IPS DF 6.9 (cell line): ENCODE measurements around the gene NELFCD.
"Not testable (repeated sequence)": the region's sequence is repeated elsewhere in the genome, so short reads cannot be mapped to it uniquely, and the experiment has no call there.

Experiments used
- DNase-seq: peaks from one replicate; pipeline ENCODE4 v3.0.0-alpha.2; 2013; ENCODE audit warnings: low read depth, low spot score
- H3K27ac ChIP-seq: one replicate; pipeline ENCODE4 v1.5.1; 2013; ENCODE audit warnings: low read length, control low read depth
- H3K27me3 ChIP-seq: 2 replicates; pipeline ENCODE4 v1.6.1; 2013; ENCODE audit warnings: mild to moderate bottlenecking, low read length; ENCODE audit not compliant: control insufficient read depth, insufficient read depth
- H3K36me3 ChIP-seq: 2 replicates; pipeline ENCODE4 v1.6.1; 2013; ENCODE audit warnings: low read length; ENCODE audit not compliant: control insufficient read depth, insufficient read depth
- H3K4me1 ChIP-seq: 2 replicates; pipeline ENCODE4 v1.6.1; 2013; ENCODE audit warnings: low read length; ENCODE audit not compliant: control insufficient read depth, insufficient read depth
- H3K4me3 ChIP-seq: 2 replicates; pipeline ENCODE4 v1.5.1; 2013; ENCODE audit warnings: mild to moderate bottlenecking, low read length
- H3K9me3 ChIP-seq: 2 replicates; pipeline ENCODE4 v1.6.1; 2013; ENCODE audit warnings: low read length, inconsistent platforms; ENCODE audit not compliant: control insufficient read depth, insufficient read depth
- WGBS: extraction: QIAGEN DNeasy Blood & Tissue Kit; methylation state at CpG from one replicate; pipeline ENCODE4 v1.1.7; 2013; ENCODE audit warnings: mixed read lengths, missing lambda C conversion rate; ENCODE audit not compliant: insufficient read length, insufficient coverage; 5-methylcytosine and 5-hydroxymethylcytosine counted together

NELFCD gene

DNA sequence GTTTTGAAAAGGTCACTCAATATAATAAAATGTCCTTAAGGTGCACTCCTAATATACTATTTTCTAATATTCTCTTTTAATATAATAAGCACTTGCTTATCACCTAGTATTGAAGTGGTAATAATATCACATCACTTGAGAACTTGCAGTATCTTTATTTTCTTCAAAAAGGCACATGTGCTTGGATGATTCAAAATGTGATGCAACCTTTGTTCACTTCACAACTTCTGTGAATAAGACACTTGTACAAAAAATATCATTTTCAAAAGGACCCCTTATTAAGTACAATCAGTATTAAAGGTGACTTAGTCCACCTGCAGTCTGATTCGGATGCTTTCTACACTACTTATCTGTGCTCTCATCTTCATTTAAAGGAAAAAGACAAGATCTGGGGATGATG is 58.2 kb downstream of the NELFCD start:
- no CpG with 5 or more reads among the region's 1 CpG for WGBS
- no peaks in the 10 kb centered on the region for H3K9me3 ChIP-seq
- no peaks in the 10 kb centered on the region for H3K27me3 ChIP-seq
- peaks cover 9% of the 10 kb centered on the region; the same call in 1 of the 2 replicates for H3K36me3 ChIP-seq
- H3K4me1 ChIP-seq: peaks cover 1% of the 10 kb centered on the region; the same call in 1 of the 2 replicates
- no peak overlapping the region for H3K27ac ChIP-seq
- no peak overlapping the region for H3K4me3 ChIP-seq
- no peak for DNase-seq

DNA sequence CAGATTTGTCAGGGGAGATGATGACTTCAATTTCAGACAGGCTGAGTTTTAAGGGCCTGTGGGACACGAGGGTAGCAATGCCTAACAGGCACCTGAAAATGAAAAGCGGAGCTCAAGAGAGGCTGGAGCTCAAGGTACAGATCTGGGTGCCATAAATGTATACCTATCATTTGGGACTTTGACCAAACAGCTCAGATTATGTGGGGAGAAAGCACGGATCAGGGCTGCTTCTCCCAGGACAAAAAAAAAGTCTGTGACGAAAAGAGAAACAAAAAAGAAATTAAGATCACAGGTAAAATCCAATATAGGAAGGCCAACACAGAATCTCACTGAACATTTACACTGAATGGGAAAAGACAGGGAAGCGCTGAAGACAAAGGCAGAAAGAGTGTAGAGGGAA is 59.6 kb downstream of the NELFCD start:
- H3K27ac ChIP-seq: no peak overlapping the region

DNA sequence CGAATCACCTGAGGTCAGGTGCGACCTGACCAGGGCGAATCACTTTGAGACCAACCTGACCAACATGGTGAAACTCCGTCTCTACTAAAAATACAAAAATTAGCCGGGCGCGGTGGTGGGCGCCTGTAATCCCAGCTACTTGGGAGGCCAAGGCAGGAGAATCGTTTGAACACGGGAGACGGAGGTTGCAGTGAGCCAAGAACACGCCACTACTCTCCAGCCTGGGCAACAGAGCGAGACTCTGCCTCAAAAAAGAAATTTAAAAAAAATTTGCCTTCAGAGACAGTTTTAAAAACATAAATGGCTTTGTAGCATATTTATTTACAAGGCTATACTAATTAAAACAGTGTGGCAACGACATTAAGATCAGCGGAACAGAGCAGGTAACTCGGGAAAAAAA is 60.4 kb downstream of the NELFCD start:
- not testable (repeated sequence) for H3K4me1 ChIP-seq, H3K4me3 ChIP-seq, DNase-seq, H3K27ac ChIP-seq, H3K36me3 ChIP-seq, H3K9me3 ChIP-seq, H3K27me3 ChIP-seq
- WGBS: no CpG with 5 or more reads among the region's 16 CpGs

More for the DNA sequence above, 59.6 kb downstream of the NELFCD start:
- DNase-seq: no peak
- no peaks in the 10 kb centered on the region for H3K27me3 ChIP-seq
- H3K9me3 ChIP-seq: no peaks in the 10 kb centered on the region
- no CpG with 5 or more reads among the region's 5 CpGs for WGBS
- H3K36me3 ChIP-seq: peaks cover 9% of the 10 kb centered on the region; the same call in 1 of the 2 replicates
- peaks cover 1% of the 10 kb centered on the region; the same call in 1 of the 2 replicates for H3K4me1 ChIP-seq
- no peak overlapping the region for H3K4me3 ChIP-seq

DNA sequence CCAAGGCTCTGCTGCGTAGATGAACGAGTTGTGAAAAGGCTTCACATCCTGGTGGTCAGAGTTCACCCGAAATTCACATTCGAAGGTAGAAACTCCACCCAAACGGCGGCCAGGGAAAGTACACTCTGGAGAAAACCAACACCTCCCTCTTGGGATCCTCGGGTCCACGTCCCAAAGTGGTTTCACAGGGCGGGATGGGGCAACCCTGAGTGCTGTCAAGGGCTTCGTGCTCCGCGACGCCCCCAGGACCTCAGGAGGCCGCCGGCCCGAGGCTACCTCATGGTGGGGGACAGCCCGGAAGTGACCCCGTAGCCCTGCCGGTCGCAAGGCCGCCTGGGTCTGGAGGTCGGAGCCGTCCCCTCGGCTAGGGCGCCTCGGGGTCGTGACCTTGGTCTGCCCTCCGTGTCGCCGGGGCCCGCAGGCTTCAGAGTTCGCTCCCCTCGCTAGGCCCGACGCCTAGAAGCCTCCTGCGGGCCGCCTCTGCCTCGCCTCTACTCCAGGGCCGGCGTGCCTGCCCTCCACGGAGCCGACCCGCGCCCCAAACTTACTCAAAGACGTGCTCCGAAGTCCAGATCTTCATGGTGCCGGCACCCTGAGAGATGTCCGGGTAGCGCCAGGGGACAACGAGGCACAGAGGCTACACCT is 61.2 kb downstream of the NELFCD start, which contains the start of gene PRELID3B:
Gene PRELID3B, minus strand, starts transcription at position 636 of the 645 bp plus-strand sequence. Its CDS starts 56 bp downstream, at position 580.
- no CpG with 5 or more reads among the region's 50 CpGs for WGBS
- Histone ChIP-seq H3K27me3 (no peaks in the 10 kb centered on the region), H3K9me3 (no peaks in the 10 kb centered on the region), H3K4me1 (peaks cover 1% of the 10 kb centered on the region; the same call in 1 of the 2 replicates), H3K36me3 (0 out of 2 replicates have a peak, but pooled peaks cover 4% of the 10 kb centered on the region), H3K27ac (no peak within 1 kb of the TSS), H3K4me3 (peak within 1 kb of the TSS; percentile 44; the same call in 1 of the 2 replicates)
- DNase-seq: no peak

DNA sequence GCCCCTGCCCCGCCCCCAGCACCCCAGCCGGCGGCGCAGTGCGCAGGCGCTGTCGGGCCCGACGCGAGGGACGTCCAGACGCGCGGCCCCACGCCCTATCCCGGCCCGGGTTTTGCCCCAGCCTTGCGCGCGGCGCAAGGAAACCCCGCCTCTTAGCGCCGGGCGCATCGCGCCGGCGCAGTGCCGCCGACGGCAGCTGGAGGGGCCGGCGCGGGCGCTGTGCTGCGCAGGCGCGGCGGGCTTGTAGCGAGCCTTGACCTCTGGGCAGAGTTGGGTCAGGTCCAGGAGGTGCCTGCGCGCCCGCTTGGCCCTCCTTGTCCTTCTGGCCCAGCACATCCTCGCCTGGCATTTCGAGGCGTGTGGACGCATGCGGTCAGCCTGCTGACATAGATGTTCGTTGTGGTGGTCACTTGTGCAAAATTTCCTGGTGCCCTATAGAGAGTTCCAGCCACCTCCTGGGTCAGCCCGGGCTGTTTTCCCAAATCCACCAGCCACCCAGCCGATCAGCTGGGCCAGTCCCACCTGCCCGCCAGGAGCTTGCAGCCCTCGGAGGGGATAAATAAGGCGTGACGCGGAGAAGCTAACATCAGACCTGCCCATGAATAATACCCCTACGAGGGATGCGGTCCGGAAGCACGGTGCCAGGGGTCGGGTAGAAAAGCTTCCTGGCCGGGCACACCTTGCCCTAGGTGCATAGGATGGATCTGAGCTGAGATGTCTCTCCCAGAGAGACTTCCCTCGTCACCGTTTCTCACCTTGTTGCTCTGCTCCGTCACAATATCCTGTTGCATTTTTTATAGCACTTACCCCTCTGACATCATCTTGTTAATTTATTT is 62.0 kb downstream of the NELFCD start:
- DNase-seq: peak; percentile 66

DNA sequence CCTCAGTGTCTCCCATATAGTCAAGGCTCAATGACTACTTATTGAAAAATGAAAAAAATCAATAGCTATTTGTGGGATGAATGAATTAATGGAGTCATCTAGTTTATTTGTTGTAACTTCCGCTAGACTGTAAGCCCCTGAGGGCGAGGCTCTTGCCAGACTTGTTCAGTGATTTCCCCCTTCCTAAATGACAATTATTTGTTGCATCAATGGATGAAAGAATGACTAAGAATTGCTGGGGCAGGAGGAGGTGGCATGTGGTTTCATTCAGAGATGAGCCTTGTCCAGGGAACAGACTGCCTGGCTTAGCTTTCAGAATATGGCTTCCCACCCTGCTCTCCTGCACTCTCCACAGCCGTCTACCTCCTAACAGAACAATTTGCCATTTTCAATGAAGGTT is 62.6 kb downstream of the NELFCD start:
- DNase-seq: no peak
- Histone ChIP-seq H3K27me3 (0 out of 2 replicates have a peak, but pooled peaks cover 1% of the 10 kb centered on the region), H3K9me3 (no peaks in the 10 kb centered on the region), H3K36me3 (no peaks in the 10 kb centered on the region), H3K4me1 (peaks cover 1% of the 10 kb centered on the region; the same call in 1 of the 2 replicates), H3K4me3 (no peak overlapping the region), H3K27ac (no peak overlapping the region)
- no CpG with 5 or more reads among the region's 3 CpGs for WGBS

More for the DNA sequence above, 62.0 kb downstream of the NELFCD start:
- H3K4me3 ChIP-seq: peak overlapping the region; percentile 44; the same call in 1 of the 2 replicates
- 0 out of 2 replicates have a peak, but pooled peaks cover 1% of the 10 kb centered on the region for H3K27me3 ChIP-seq
- no peaks in the 10 kb centered on the region for H3K9me3 ChIP-seq
- H3K4me1 ChIP-seq: peaks cover 1% of the 10 kb centered on the region; the same call in 1 of the 2 replicates
- WGBS: no CpG with 5 or more reads among the region's 66 CpGs
- no peaks in the 10 kb centered on the region for H3K36me3 ChIP-seq
- no peak overlapping the region for H3K27ac ChIP-seq

DNA sequence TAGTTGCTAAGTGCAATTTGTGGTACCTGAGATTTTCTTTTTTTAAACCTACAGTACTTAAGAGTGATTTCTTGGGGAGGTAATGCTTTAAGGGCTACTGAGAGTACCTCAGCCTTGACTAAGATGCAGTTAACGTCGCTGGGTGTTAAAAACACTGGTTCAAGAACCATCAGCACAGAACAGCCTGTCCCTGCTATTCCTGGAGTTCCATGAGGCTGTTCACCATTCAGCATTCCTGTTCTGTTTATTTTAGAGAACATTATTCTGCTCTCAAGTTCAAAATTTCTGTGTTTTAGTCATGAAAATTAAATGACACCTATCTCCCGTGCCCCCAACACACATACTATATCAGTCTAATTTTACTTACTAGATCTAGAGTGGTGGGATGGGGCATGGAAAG is 63.2 kb downstream of the NELFCD start:
- WGBS: no CpG with 5 or more reads among the region's 3 CpGs
- 0 out of 2 replicates have a peak, but pooled peaks cover 1% of the 10 kb centered on the region for H3K27me3 ChIP-seq
- H3K4me3 ChIP-seq: no peak overlapping the region
- no peaks in the 10 kb centered on the region for H3K9me3 ChIP-seq
- no peak for DNase-seq
- H3K27ac ChIP-seq: no peak overlapping the region
- H3K4me1 ChIP-seq: peaks cover 1% of the 10 kb centered on the region; the same call in 1 of the 2 replicates
- no peaks in the 10 kb centered on the region for H3K36me3 ChIP-seq
